Uterus (tissue), 2 donors: ENCODE data around the gene PTPRH.

Experiments used
- CTCF ChIP-seq, 4 experiments: fragments of 200-600 bp in 2 of 4; fragments of 450-650 bp in 2 of 4; sonication (generic) in 2 of 4; IDR thresholded peaks; one replicate each; pipeline ENCODE4 v1.5.1; 2016 to 2019; ENCODE audit warnings: antibody characterized with exemption in 4 of 4, mild to moderate bottlenecking in 2 of 4, moderate library complexity in 1 of 4
- POLR2A ChIP-seq, 2 donors: fragments of 450-650 bp; IDR thresholded peaks; one replicate each; pipeline ENCODE4 v1.6.1; 2016; ENCODE audit warnings: antibody characterized with exemption in 2 of 2, mild to moderate bottlenecking in 1 of 2, moderate library complexity in 1 of 2

GRCh38 chr19:55246462-55247451, 37.5 kb upstream of the PTPRH start:
- TF ChIP-seq CTCF (IDR thresholded peaks at IDR 0.05) (no peak), POLR2A (IDR thresholded peaks at IDR 0.05) (no peak)
